T-helper 9 cell (primary cell): ENCODE data around the gene ATAD3C.
"Not testable (repeated sequence)": the region's sequence is repeated elsewhere in the genome, so short reads cannot be mapped to it uniquely, and the experiment has no call there.

Source experiments
- DNase-seq: peaks from one replicate; pipeline ENCODE4 v3.0.0-alpha.2; 2020

ATAD3C gene

GRCh38 chr1:1451696-1452364 is 2.3 kb downstream of the ATAD3C start:
- no peak for DNase-seq

GRCh38 chr1:1452365-1452739 is 2.9 kb downstream of the ATAD3C start:
- DNase-seq, result not testable (repeated sequence)

GRCh38 chr1:1452882-1453281 is 3.4 kb downstream of the ATAD3C start:
- no peak for DNase-seq

- DNase-seq, result not testable (repeated sequence)
These were observed 5.0 kb downstream of the ATAD3C start for GRCh38 chr1:1454286-1455056.

GRCh38 chr1:1455366-1455884 is 5.9 kb downstream of the ATAD3C start:
- no peak for DNase-seq

- DNase-seq, result not testable (repeated sequence)
These were observed 6.4 kb downstream of the ATAD3C start for GRCh38 chr1:1455934-1456333.

GRCh38 chr1:1456683-1457255 is 7.3 kb downstream of the ATAD3C start:
- DNase-seq, result not testable (repeated sequence)

- DNase-seq, result not testable (repeated sequence)
These were observed 9.7 kb downstream of the ATAD3C start for GRCh38 chr1:1459156-1459555.

- DNase-seq, result not testable (repeated sequence)
These were observed 10.2 kb downstream of the ATAD3C start for GRCh38 chr1:1459711-1460110.

GRCh38 chr1:1460540-1461130 is 11.1 kb downstream of the ATAD3C start:
- no peak for DNase-seq

- no peak for DNase-seq
These were observed 12.3 kb downstream of the ATAD3C start for GRCh38 chr1:1461721-1462317.

GRCh38 chr1:1462318-1462966 is 13.0 kb downstream of the ATAD3C start:
- no peak for DNase-seq

GRCh38 chr1:1463312-1463711 is 13.8 kb downstream of the ATAD3C start:
- no peak for DNase-seq

- DNase-seq, result not testable (repeated sequence)
These were observed 18.9 kb downstream of the ATAD3C start for GRCh38 chr1:1468196-1468985.

GRCh38 chr1:1470626-1471388 is 21.3 kb downstream of the ATAD3C start:
- DNase-seq, result no peak

- peak; percentile 86 for DNase-seq
These were observed 22.0 kb downstream of the ATAD3C start, which contains the start of gene ATAD3B for GRCh38 chr1:1471389-1472052. ATAD3B (plus strand) TSS chr1:1471765; CDS start chr1:1471885, 120 bp downstream.

GRCh38 chr1:1472053-1472876 is 22.8 kb downstream of the ATAD3C start:
- not testable (repeated sequence) for DNase-seq

- not testable (repeated sequence) for DNase-seq
These were observed 26.5 kb downstream of the ATAD3C start for GRCh38 chr1:1476011-1476410.

- DNase-seq, result no peak
These were observed 27.7 kb downstream of the ATAD3C start for GRCh38 chr1:1477206-1477605.
